ENCODE measurements around the gene SIGLEC8.
"Not testable (repeated sequence)": the region's sequence is repeated elsewhere in the genome, so short reads cannot be mapped to it uniquely, and the experiment has no call there.

SIGLEC8 gene

DNA sequence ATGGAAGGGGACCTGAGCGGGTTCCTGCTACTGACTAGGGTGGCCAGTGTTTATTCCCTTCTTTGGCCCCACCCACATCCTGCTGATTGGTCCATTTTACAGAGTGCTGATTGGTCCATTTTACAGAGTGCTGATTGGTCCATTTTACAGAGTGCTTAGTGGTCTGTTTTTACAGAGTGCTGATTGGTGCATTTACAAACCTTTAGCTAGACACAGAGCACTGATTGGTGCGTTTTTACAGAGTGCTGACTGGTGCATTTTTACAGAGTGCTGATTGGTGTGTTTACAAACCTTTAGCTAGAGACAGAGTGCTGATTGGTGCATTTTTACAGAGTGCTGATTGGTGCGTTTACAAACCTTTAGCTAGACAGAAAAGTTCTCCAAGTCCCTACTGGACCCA, 10.7 kb downstream of the SIGLEC8 start:
- not testable (repeated sequence) for DNase-seq (ENCODE audit: low read depth)

DNA sequence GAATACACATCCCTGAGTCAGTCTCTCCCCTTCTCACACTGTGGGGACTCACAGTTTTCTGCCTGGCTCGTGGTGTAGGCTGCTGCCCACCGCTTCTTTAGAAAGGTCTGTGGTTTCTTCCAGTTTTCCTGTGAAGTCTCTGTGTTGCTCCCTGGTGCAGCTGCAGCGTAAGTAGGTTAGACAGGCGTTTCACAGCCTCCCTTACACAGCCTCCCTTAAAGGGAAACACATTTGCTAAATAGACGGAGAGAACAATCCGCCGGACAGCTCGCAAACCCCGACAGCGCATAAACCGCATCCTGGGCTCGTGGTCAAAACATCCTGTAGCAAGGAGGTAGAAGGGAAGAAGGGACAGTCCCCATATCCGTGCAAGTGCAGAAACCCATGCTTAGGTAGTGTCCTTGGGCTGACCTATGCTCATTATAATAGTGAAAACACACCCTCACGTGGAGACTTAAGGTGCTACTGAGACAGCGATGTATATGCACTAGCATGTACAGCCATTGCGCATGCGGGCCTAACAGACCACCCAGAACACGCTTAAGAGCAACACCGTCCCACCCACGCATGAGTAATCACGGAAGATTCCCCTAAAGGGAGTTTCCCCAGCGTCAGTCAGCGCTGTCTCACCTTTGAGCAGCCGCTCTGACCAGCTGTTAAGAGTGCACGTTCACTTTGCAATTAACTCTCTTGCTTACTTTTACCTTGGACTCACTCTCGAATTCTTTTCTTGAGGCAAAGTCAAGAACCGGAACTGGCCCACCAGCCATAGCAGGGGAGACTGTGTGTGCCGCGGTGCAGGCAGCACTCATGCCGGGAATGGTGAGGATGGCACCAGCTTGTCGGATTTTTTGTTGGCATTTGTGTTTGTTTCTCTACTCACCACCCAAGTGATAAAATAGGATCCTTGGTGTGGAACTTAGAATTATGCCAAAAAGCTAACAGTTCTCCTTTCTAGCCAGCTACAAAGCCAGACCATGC, 16.6 kb downstream of the SIGLEC8 start:
- DNase-seq (ENCODE audit: low read depth) = peak; percentile 91

DNA sequence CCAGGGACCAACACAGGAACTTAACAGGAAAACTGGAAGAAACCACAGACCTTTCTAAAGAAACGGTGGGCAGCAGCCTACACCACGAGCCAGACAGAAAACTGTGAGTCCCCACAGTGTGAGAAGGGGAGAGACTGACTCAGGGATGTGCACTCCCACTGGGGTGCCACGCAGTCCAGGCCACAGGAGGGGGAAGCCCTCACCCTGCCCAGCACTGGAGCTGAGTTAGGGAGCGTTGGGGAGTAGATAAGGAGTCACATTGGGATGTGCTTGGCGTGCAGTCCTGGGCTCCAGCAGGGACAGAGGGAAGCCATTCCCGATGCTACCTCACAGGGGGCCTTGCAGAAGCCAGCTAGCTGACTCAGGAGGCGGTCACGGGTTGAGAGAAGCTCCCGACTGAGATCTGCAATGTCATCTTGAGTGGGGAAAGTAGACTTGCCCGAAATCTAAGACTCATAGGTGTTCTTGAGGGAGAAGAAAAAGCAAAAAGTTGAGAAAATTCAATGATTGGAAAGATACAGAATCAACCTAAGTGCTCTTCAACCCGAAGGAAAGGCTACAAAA, 17.3 kb downstream of the SIGLEC8 start:
- DNase-seq (ENCODE audit: low read depth) = peak; percentile 64

DNA sequence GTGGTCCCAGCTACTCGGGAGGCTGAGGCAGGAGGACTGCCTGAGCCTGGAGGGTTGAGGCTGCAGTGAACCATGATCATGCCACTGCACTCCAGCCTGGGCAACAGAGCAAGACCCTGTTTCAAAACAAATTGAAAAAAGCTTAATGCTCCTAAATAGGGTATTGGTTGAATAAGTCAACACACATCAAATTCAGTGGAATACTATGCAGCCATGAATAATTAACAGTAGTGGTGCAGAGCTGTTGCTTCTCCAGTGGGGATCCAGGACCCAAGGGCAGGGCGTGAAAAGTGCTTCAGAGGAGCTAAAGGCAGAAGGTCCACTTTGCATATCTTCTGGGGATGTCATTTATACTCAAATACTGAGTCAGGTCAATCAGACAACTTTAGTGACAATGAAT, 18.2 kb downstream of the SIGLEC8 start:
- DNase-seq (ENCODE audit: low read depth) = no peak

DNA sequence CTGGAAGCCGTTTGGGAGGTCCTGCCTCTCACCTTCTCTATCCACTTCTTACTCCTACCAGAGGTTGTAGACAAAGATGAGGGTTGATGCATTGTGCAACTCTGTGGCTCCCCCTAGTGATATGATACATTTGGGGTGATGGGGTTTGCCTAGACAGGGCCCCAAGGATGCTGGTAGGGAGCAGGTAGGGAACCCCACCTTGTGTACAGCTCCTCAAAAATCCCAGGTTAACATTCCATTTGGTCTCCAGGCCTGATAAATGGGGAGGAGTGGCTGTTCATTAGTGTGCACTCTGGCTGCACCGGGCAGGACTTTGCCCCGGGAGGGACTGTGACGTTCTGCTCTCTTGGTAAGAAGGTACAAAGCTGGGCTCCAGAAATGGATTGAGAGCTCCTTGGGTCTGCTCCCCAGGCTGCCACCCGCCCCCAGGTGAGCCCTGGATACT, 19.2 kb downstream of the SIGLEC8 start:
- no peak for DNase-seq (ENCODE audit: low read depth)

DNA sequence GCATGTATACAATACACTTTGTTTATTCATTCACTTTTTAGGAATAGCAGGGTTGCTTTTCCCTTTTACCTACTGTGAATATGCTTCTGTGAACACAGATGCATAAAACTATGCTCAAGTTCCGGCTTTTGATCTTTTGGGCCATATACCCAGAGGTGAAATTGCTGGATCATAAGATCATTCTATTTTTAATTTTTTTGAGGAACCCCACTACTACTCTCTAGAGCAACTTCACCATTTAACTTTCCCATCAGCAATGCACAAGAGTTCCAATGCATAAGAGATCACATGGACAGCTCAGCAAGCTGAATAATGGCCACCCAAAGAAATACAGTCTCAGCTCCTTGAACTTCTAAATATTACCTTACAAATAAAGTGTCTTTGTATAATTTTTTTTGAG, 23.8 kb downstream of the SIGLEC8 start:
- no peak for DNase-seq (ENCODE audit: low read depth)

DNA sequence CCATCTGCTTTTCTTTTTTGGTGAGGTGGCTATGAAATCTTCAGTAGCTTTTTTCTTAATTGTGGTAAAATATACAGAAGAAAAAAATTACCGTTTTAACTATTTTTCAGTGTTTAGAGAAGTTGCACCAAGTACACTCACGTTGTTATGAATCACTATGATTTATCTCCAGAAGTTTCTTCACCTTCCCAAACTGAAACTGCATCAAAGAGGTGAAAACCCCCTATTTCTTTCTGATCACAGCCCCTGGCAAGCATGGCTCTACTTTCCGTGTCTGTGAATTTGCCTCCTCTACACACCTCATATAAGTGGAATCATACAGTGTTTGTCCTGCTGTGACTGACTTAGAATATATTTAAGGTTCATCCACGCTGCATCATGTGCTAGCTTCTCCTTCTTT, 25.2 kb downstream of the SIGLEC8 start:
- DNase-seq (ENCODE audit: low read depth) = no peak

DNA sequence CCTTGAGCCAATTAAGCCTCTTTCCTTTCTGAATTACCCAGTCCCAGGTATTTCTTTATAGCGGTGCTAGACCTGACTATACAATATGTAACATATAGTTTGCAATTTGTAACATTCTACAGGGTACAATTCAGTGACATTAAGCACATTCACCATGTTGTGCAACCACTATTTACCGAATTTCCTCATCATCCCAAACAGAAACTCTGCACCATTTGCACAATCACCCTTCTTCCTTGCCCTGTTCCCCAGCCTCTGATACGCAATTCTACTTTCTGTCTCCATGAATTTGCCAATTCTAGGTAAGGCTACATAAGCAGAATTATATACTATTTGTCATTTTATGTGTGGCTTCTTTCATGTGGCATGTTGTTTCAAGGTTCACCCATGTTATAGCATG, 27.1 kb downstream of the SIGLEC8 start:
- no peak for DNase-seq (ENCODE audit: low read depth)

DNA sequence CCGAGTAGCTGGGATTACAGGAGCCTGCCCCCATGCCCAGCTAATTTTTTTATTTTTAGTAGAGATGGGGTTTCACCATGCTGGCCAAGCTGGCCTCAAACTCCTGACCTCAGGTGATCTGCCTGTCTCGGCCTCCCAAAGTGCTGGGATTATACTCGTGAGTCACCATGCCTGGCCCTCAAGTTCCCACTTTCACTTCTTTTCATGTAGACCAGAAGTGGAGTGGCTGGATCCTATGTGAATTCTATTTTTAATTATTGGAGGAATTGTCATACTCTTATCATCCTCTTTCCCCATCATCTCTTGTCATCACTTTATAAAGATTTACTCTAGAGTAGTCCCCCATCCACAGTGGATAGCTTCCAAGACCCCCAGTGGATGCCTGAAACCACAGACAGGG, 28.0 kb downstream of the SIGLEC8 start:
- no peak for DNase-seq (ENCODE audit: low read depth)

DNA sequence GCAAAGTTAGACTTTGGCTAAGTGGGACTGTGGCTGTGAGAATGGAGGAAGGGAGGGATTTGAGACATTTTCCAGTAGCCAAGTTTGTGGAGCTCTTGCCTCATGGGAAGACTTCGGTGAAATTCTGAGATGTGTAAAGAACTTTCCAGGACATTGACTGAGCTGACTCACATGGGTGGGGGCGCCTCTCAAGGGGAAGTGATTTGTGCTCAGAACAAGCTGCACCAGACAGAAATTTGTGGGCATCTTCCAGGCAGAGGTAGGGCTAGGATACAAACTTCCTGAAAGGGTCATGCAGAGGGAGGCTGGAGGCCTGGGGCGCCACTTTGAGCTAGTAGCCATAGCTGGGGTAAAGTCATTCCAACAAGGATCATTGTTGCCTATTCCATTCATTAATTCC, 31.1 kb downstream of the SIGLEC8 start:
- no peak for DNase-seq (ENCODE audit: low read depth)

DNA sequence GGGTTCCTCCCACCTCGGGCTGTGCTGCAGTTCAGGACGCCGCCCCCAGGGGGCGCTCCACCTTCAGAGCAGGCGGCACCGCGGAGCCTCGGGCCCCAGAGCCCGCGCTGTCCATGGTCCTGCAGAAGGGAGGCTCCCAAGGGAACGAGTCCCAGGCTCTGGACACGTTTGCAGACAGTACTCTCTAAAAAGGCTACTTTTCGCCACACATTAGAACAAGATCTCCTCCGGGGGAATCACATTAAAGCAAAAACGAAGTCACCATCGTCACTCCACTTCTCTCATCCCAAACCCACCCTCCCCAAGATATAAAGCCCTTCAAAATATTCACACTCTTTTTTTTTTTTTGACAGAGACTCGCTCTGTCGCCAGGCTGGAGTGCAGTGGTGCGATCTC, 36.2 kb downstream of the SIGLEC8 start:
- DNase-seq (ENCODE audit: low read depth) = peak; percentile 74

DNA sequence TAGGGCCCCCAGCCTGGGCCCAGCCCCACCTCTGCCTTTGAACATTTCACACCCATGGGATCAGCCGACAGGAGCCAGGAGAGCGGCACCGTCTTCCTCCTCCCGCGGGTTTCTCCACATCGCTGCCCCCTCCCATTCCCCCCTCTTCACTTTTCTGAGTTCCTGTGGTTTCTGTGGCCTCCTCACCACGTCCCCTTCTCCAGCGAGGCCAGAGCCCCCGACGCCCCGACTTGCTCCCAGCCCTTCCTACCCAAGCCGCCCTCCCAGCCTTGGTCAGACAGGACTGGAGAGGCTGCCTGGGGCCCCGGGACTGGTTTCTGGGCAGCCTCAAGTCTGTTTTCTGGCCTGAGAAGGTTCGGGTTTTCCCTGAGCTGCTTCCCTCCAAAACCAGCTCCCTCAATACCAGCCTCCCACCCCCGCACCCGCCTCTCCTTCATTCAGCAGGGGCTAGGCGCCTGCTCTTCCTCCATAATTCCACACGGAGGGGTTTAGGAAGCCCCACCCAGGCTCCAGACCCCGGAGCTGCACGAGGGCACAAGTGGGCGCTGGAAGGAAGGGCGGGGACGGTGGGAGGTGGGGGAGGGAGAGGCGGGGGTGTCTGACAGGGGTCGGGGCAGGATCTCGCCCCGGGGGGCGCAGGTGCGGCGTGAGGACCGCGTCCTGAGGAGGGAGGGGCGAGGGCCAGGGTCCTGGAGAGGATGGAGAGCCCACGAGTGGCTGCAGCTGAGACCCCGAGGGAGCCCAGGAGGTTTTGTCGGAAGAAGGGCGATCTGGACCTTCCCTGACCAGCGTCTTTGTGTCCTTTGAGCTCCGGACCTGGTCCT, 36.8 kb downstream of the SIGLEC8 start:
- DNase-seq (ENCODE audit: low read depth) = no peak

DNA sequence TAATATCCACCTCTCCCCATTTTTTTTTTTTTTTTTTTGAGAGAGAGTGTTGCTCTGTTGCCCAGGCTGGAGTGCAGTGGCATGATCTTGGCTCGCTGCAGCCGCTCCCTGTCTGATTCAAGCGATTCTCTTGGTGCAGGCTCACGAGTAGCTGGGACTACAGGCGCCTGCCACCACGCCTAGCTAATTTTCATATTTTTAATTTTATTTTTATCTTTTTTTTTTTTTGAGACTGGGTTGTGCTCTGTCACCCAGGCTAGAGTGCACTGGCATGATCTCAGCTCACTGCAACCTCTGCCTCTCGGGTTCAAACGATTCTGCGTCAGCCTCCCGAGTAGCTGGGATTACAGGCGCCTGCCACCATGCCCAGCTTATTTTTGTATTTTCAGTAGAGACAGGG, 37.7 kb downstream of the SIGLEC8 start:
- DNase-seq (ENCODE audit: low read depth) = not testable (repeated sequence)

DNA sequence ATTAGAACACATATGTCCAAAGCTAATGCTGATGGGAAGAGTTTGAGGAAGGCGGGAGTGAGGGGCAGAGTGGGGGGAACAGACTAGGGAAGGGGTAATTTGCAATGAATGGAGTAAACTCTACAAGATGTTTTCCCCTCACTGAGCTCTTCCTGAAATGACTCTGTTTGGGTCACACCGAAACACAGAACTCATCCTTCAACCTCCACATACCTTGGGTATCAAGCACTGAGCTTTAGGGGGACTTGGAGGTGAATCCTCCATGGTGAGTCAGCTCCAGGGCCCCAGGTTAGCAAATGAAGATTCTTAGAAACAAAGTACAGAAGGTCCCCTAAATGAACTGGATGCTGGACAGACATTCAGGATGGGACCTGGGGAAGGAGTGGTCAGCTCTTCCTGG, 39.5 kb downstream of the SIGLEC8 start:
- DNase-seq (ENCODE audit: low read depth) = no peak

DNA sequence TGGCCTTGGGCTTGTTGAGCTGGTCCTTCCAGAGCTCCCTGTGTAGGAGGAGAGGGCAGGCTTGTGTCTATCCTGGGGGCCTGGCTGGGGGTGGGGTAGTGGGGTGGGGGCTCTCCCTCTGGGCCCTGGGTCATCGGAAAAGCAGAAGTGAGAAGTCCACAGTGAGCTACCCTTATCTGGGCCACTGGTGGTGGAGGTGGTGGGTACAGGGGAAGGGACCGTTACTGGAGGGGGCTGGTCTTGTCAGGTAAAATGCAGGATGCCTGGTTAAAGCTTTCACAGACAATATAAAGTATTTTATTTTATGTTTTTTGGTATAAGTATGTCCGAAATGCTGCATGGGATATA, 40.5 kb downstream of the SIGLEC8 start:
- no peak for DNase-seq (ENCODE audit: low read depth)

DNA sequence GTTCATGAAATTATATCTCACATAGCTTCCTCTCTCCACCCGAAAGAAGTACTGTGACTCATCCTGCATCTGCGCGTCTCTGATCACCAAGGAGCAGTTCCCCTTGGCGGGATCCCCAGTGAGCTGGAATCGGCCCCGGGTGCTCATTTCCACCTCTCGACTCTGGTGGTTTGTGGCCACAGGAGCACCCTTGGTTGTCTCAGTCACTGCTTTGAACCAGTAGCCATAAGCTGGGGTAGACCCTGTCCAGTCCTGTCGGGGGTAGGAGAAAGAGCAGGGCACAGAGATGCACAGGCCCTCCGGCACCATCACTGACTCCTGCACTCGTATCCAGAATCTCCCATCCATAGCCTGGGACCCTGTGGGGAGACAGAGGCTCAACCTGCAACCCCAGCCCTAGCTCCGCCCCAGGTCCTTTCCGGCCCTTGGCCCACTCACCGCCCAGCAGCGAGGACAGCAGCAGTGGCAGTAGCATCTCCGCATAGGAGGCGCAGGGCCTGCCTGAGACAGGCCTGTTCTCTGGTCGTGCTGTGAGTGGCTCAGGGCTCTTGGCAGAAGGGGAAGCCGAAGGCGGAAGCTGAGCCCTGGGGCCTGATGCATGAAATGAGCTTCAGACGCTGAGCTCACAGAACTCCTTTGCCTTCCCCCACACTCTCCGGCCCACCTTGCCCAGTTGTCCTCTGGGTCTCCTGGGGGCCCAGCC, 41.0 kb downstream of the SIGLEC8 start, which contains the start of gene SIGLEC10:
Gene SIGLEC10 (minus strand): TSS at position 536 of the 703 bp plus-strand sequence. CDS start 61 bp downstream, at position 475.
- no peak for DNase-seq (ENCODE audit: low read depth)

DNA sequence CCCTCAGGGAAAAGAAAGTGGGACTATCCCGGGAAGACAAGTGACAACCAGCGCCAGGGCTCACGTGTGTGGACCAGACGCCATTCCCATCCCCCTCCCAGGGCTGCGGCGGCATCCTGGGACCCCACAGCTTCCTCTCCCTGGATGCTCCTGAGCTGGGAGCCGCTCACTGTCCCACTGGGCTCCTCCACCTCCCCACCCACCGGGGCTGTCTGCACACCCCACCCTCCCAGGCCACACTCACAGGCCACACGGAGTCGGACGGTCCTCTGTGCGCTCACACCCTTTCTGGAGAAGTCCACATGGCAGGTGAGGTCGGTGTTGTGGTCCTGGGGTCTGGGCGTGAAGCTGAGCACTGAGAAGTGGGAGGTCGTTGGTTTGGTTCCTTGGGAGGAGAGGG, 41.8 kb downstream of the SIGLEC8 start:
- DNase-seq (ENCODE audit: low read depth) = not testable (repeated sequence)

DNA sequence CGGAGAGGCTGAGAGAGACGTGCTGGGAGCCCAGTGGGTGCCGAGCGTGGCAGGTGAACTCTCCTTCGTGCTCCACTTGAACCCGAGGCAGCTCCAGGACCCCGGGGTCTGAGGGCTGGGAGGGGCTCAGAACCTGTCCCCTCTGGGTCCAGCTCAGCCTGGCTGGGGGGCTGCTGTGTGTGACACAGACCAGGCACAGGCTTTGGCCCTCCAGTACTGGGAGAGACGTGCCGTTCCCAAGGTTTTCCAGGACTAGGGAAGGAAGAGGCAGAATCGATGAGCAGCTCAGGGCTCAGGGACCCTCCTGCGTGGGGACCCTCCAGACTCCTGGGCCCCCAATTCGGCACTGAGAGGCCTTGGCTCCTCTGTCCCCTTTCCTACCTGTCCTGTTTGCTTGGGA, 43.1 kb downstream of the SIGLEC8 start:
- DNase-seq (ENCODE audit: low read depth) = no peak

DNA sequence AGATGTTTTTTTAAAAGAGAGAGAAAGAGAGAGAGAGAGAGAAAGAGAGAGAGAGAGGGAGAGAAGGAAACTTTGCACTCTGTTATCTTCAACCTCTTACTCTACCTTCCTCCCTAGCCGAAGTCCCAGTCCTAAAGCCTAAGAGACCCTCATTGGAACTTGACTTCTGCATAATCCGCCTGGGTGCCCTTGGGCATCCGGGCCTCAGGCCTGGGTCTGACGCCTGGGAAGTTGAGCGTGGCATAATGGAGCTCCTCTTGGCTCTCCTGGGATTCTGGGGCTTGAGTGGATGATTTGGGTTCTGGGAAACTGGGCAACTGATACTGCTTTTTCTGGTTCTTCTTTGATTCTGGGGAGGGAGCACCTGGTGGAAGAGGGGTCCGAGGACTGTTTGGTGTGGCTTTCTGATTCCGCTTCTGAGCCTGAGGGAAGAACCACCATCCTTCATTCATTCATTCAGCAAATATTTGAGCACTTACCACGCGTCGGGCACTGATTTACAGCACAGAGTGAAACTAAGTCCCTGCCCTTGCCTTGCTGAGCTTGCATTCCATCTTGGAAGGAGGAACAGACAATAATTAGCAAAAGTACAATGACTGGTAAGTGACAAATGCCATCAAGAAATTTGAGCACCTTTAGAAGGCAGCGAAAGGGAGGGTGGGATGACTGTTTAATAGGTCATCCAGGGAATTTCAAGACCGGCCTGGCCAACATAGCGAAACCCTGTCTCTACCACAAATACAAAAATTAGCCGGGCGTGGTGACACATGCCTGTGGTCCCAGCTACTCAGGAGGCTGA, 47.1 kb downstream of the SIGLEC8 start:
- no peak for DNase-seq (ENCODE audit: low read depth)

DNA sequence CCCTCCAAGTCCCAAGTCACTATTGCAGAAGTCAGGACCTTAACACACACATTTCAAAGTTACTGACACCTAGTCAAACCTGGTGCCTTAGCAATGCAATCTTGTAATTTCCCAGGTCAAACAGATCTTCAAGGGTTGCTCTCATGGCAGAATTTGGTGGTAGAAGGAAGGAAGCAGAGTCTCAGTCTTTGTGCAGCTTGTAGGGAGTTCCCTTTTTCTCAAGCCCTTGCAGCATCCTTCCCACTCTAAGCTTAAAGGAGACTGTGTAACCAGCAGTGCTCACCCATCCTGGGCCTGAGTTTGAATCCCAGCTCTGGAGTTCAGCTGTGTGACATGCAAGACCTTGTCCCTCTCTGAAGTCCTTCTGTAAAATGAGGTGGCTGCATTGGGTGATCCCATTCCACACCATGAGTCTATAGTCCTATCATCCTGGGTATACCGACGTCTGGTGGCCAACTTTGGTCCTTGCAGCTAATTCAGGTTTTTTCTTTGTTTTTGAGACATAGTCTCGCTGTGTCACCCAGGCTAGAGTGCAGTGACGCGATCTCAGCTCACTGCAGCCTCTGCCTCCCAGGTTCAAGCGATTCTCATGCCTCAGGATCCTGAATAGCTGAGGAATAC, 50.6 kb downstream of the SIGLEC8 start:
- DNase-seq (ENCODE audit: low read depth) = no peak

DNA sequence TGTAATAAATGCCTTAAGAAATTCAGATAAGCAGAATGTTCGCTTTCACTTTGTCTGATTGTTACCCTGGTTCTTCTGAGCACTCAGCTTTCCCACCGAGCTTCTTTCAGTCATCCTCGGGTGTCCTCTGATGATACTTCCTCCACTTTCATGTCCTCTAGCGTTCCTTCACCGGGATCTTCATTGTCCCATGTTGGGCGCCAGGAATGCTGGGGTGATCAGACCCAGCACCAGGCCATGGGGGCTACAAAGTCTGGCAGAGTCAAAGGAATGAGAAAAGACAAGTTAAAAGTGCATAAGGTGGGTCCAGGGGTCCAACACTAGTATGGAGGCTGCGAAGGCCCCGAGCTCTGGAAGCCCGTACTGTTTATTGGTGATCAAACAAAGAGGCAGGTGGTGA, 56.1 kb downstream of the SIGLEC8 start:
- no peak for DNase-seq (ENCODE audit: low read depth)

Measured in stimulated activated CD4-positive, alpha-beta T cell treated with anti-CD3 and anti-CD28 coated beads, Interleukin-2, amount 100 ng/mL, for 4 hours (primary cell).